Epithelial cell of proximal tubule (primary cell): Measurements from ENCODE around the gene ODC1. TPM values are rescaled to one million over a fixed set of nuclear protein-coding genes. Genes with fewer than 3 reads are reported as not detected.

ENCODE experiments used
- DNase-seq: peaks from one replicate; pipeline ENCODE4 v3.0.0-alpha.2; 2011; ENCODE audit warnings: low read depth
- H3K4me3 ChIP-seq: 2 replicates; pipeline ENCODE4 v1.5.1; 2011; ENCODE audit warnings: low read depth, mild to moderate bottlenecking, low read length
- total RNA-seq: library from RNA; depleted of rRNA; stranded (reverse); fragments of >200 nt; gene quantifications from 2 replicates; pipeline ENCODE4 v1.2.3, GENCODE V29; 2015
- TF ChIP-seq, protein P1 (sequence below): conservative IDR thresholded peaks from 2 replicates; pipeline ENCODE4 v1.5.1; 2012; ENCODE audit warnings: low read depth, mild to moderate bottlenecking, low read length

Gene ODC1
- total RNA-seq, 1 donor from 2014 or later: 134 TPM

GRCh38 chr2:10428355-10428754, 19.8 kb downstream of the ODC1 start:
- no peak for DNase-seq
- TF ChIP-seq, protein P1, sequence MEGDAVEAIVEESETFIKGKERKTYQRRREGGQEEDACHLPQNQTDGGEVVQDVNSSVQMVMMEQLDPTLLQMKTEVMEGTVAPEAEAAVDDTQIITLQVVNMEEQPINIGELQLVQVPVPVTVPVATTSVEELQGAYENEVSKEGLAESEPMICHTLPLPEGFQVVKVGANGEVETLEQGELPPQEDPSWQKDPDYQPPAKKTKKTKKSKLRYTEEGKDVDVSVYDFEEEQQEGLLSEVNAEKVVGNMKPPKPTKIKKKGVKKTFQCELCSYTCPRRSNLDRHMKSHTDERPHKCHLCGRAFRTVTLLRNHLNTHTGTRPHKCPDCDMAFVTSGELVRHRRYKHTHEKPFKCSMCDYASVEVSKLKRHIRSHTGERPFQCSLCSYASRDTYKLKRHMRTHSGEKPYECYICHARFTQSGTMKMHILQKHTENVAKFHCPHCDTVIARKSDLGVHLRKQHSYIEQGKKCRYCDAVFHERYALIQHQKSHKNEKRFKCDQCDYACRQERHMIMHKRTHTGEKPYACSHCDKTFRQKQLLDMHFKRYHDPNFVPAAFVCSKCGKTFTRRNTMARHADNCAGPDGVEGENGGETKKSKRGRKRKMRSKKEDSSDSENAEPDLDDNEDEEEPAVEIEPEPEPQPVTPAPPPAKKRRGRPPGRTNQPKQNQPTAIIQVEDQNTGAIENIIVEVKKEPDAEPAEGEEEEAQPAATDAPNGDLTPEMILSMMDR: no peak

GRCh38 chr2:10427618-10427949, 20.5 kb downstream of the ODC1 start:
- TF ChIP-seq, protein P1: no peak
- no peak overlapping the region for H3K4me3 ChIP-seq
- DNase-seq: no peak

More at GRCh38 chr2:10428355-10428754, 19.8 kb downstream of the ODC1 start:
- H3K4me3 ChIP-seq: no peak overlapping the region

GRCh38 chr2:10426726-10427617, 21.2 kb downstream of the ODC1 start:
- DNase-seq: no peak
- TF ChIP-seq, protein P1: no peak

GRCh38 chr2:10425699-10426098, 22.4 kb downstream of the ODC1 start:
- no peak overlapping the region for H3K4me3 ChIP-seq
- TF ChIP-seq, protein P1: no peak
- no peak for DNase-seq

More at GRCh38 chr2:10426726-10427617, 21.2 kb downstream of the ODC1 start:
- H3K4me3 ChIP-seq: no peak overlapping the region

DNA sequence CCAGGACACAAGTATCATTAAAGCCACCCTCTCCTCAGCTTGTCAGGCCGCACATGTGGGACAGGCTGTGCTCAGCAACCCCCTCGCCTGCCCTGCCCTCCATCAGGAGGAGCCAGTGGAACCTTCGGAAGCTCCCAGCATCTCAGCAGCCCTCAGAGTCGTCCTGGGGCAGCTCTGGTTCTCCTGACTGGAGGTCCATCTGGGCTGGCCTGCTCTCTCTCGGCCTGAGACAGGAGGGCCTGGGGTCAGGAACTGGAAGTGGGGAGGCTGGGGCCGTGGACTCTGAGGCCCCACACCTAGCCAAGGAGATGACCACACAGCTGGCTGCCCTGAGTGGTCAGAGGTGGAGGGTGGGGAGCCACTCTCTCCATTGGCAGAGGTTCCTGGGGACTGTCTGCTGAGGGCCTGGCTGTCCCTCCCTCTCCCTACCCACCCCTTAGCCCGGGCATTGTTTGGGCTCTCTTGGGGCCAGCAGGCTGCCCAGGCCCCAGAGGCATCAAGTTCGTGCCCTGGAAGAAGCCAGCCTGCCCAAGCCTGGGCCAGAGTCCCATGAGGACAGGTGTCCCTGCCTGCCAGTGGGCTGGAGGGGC, 23.1 kb downstream of the ODC1 start:
- DNase-seq: no peak
- TF ChIP-seq, protein P1: no peak
- no peak overlapping the region for H3K4me3 ChIP-seq

GRCh38 chr2:10424051-10424450, 24.1 kb downstream of the ODC1 start:
- TF ChIP-seq, protein P1: no peak
- DNase-seq: no peak
- no peak overlapping the region for H3K4me3 ChIP-seq
